ENCODE data around the gene RPL22. TPM values are rescaled to one million over a fixed set of nuclear protein-coding genes. Genes with fewer than 3 reads are reported as not detected.

RPL22 gene
- total RNA-seq, 1 experiment from 2014 or later = 309 TPM

DNA sequence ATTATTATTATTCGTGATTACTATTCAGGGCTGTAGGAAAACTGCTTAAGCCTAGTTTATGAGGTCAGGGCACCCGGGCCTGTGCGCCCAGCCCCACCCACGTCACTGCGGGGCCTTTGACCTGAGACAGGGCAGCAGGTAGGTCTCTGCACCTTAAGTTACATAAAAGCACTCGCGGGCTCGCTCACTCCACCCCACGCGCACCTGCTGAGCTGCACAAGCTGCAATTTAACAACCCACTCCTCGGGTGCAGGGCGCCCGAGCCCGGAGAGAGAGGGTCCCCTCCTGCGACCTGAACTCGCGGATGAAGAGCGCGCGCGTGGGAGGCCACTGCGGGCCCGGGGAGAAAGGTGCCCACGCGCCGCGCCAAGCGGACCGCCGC, 35.9 kb upstream of the RPL22 start:
- DNase-seq (ENCODE audit: low read depth, low spot score) = no peak
- ChIA-PET POLR2A (interaction anchor here (0.7 kb wide), 1 partner anchor 184 kb away, joined by 3 read pairs; no protein-coding TSS in a partner anchor), CTCF (interaction anchor here (0.8 kb wide), 1 partner anchor 28 kb away, joined by 3 read pairs; no protein-coding TSS in a partner anchor)
- Histone ChIP-seq H3K27me3 (ENCODE audit: control insufficient read depth, insufficient read depth, low read length) (no peaks in the 10 kb centered on the region), H3K9me3 (ENCODE audit: control insufficient read depth, insufficient read depth, low read depth, low read length) (no peaks in the 10 kb centered on the region), H3K4me3 (ENCODE audit: low read depth in 2 of 2, low read length in 2 of 2) (peak overlapping the region; percentile 62 to 84), H3K4me1 (ENCODE audit: control insufficient read depth, insufficient read depth, low read length) (peaks cover 6% of the 10 kb centered on the region), H3K27ac (ENCODE audit: low read length) (peak overlapping the region; percentile 84), H3K36me3 (ENCODE audit: control insufficient read depth, insufficient read depth, low read length) (peaks cover 10% of the 10 kb centered on the region)
- no TSS peak for BruUV-seq (replicated peaks)
- in situ Hi-C loops (cut with HindIII; ENCODE audit: low pct_unique_long_range_greater_than_20kb, low sequenced_read_pairs) (no loop called here), intact Hi-C loops (cut with micrococcal nuclease; ENCODE audit: unreplicated experiment) (no loop called here)
- TF ChIP-seq POLR2AphosphoS5 (IDR thresholded peaks at IDR 0.05; ENCODE audit: low read depth, low read length) (no peak), TCF7L2 (IDR thresholded peaks at IDR 0.05; ENCODE audit: low read depth, low read length) (no peak), SIN3A (IDR thresholded peaks at IDR 0.05; ENCODE audit: borderline replicate concordance, insufficient read depth, low read depth, low read length) (no peak)
- TF ChIP-seq, protein P1, sequence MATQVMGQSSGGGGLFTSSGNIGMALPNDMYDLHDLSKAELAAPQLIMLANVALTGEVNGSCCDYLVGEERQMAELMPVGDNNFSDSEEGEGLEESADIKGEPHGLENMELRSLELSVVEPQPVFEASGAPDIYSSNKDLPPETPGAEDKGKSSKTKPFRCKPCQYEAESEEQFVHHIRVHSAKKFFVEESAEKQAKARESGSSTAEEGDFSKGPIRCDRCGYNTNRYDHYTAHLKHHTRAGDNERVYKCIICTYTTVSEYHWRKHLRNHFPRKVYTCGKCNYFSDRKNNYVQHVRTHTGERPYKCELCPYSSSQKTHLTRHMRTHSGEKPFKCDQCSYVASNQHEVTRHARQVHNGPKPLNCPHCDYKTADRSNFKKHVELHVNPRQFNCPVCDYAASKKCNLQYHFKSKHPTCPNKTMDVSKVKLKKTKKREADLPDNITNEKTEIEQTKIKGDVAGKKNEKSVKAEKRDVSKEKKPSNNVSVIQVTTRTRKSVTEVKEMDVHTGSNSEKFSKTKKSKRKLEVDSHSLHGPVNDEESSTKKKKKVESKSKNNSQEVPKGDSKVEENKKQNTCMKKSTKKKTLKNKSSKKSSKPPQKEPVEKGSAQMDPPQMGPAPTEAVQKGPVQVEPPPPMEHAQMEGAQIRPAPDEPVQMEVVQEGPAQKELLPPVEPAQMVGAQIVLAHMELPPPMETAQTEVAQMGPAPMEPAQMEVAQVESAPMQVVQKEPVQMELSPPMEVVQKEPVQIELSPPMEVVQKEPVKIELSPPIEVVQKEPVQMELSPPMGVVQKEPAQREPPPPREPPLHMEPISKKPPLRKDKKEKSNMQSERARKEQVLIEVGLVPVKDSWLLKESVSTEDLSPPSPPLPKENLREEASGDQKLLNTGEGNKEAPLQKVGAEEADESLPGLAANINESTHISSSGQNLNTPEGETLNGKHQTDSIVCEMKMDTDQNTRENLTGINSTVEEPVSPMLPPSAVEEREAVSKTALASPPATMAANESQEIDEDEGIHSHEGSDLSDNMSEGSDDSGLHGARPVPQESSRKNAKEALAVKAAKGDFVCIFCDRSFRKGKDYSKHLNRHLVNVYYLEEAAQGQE (IDR thresholded peaks at IDR 0.05; ENCODE audit: insufficient read depth in 1 of 2, low read depth in 2 of 2, low read length in 1 of 2) = no peak
- TF ChIP-seq, protein P2, sequence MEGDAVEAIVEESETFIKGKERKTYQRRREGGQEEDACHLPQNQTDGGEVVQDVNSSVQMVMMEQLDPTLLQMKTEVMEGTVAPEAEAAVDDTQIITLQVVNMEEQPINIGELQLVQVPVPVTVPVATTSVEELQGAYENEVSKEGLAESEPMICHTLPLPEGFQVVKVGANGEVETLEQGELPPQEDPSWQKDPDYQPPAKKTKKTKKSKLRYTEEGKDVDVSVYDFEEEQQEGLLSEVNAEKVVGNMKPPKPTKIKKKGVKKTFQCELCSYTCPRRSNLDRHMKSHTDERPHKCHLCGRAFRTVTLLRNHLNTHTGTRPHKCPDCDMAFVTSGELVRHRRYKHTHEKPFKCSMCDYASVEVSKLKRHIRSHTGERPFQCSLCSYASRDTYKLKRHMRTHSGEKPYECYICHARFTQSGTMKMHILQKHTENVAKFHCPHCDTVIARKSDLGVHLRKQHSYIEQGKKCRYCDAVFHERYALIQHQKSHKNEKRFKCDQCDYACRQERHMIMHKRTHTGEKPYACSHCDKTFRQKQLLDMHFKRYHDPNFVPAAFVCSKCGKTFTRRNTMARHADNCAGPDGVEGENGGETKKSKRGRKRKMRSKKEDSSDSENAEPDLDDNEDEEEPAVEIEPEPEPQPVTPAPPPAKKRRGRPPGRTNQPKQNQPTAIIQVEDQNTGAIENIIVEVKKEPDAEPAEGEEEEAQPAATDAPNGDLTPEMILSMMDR (IDR thresholded peaks at IDR 0.05) = no peak
- ATAC-seq = peak; percentile 4; the same call in 1 of the 2 replicates

DNA sequence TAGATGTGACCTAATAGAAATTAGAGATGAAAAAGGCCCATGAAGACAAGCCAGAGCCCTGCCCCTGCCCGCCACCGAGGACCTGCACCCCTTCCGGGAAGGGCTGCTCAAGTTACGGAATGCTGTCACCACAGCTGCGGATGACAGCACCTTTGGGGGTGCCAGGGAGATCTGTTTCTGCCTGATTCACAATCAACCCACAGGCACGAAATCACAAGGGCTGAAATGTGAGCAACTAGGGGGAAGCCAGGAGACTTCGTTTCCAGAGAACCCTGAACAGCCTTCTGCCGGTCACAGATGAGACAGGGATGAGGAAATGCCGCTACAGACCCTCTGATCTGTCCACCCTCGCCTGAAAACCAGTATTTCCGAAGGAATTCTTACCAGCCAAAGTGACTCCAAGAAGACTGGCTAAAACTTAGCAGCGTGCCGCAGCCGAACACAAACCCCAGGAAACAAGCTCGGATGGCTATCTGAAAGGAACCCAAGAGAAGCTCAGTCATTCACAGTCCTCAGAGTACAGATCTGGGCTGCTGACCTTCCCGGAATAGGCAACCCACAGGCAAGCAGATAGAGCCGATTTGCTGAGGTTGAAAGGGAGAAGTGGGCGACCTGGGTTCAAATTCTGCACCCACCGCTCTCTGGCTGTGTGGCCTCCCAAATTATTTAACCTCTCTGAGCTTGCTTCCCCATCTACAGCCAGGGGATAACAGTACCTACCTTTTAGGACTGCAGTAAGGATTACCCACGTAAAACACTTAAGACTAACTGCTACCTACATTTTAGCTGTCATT, 35.3 kb upstream of the RPL22 start:
- POLR2A ChIA-PET = interaction anchor here (0.7 kb wide), 1 partner anchor 184 kb away, joined by 3 read pairs; no protein-coding TSS in a partner anchor
- H3K27ac ChIP-seq (ENCODE audit: low read length) = peak overlapping the region; percentile 84
- peak overlapping the region; percentile 62 to 84 for H3K4me3 ChIP-seq (ENCODE audit: low read depth in 2 of 2, low read length in 2 of 2)
- intact Hi-C loops (cut with micrococcal nuclease; ENCODE audit: unreplicated experiment) = no loop called here
- no peaks in the 10 kb centered on the region for H3K27me3 ChIP-seq (ENCODE audit: control insufficient read depth, insufficient read depth, low read length)
- no peak for DNase-seq (ENCODE audit: low read depth, low spot score)
- no TSS peak for BruUV-seq (replicated peaks)
- peaks cover 10% of the 10 kb centered on the region for H3K36me3 ChIP-seq (ENCODE audit: control insufficient read depth, insufficient read depth, low read length)
- ATAC-seq = no peak
- no peaks in the 10 kb centered on the region for H3K9me3 ChIP-seq (ENCODE audit: control insufficient read depth, insufficient read depth, low read depth, low read length)
- peaks cover 6% of the 10 kb centered on the region for H3K4me1 ChIP-seq (ENCODE audit: control insufficient read depth, insufficient read depth, low read length)
- in situ Hi-C loops (cut with HindIII; ENCODE audit: low pct_unique_long_range_greater_than_20kb, low sequenced_read_pairs) = no loop called here
- CTCF ChIA-PET = interaction anchor here (0.6 to 0.8 kb wide), 2 partner anchors 11 to 27 kb away, joined by 3 to 13 read pairs; no protein-coding TSS in a partner anchor
- TF ChIP-seq POLR2AphosphoS5 (IDR thresholded peaks at IDR 0.05; ENCODE audit: low read depth, low read length) (no peak), SIN3A (IDR thresholded peaks at IDR 0.05; ENCODE audit: borderline replicate concordance, insufficient read depth, low read depth, low read length) (no peak), TCF7L2 (IDR thresholded peaks at IDR 0.05; ENCODE audit: low read depth, low read length) (no peak)
- TF ChIP-seq, protein P2 (IDR thresholded peaks at IDR 0.05) = no peak
- TF ChIP-seq, protein P1 (IDR thresholded peaks at IDR 0.05; ENCODE audit: insufficient read depth in 1 of 2, low read depth in 2 of 2, low read length in 1 of 2) = no peak

Measured in Panc1 (cell line).